ENCODE results near the gene MBTPS1. TPM values are rescaled to one million over a fixed set of nuclear protein-coding genes. Genes with fewer than 3 reads are reported as not detected.
A peak's percentile ranks its signal among the peaks of the same experiment; 100 is the strongest.

MBTPS1 gene
- total and polyA plus RNA-seq, 9 of the 15 experiments (the other 6 are each of a cell fraction or from before 2014, with no cell fraction given) = 2.8 to 57.6 (median 43.8) TPM

DNA sequence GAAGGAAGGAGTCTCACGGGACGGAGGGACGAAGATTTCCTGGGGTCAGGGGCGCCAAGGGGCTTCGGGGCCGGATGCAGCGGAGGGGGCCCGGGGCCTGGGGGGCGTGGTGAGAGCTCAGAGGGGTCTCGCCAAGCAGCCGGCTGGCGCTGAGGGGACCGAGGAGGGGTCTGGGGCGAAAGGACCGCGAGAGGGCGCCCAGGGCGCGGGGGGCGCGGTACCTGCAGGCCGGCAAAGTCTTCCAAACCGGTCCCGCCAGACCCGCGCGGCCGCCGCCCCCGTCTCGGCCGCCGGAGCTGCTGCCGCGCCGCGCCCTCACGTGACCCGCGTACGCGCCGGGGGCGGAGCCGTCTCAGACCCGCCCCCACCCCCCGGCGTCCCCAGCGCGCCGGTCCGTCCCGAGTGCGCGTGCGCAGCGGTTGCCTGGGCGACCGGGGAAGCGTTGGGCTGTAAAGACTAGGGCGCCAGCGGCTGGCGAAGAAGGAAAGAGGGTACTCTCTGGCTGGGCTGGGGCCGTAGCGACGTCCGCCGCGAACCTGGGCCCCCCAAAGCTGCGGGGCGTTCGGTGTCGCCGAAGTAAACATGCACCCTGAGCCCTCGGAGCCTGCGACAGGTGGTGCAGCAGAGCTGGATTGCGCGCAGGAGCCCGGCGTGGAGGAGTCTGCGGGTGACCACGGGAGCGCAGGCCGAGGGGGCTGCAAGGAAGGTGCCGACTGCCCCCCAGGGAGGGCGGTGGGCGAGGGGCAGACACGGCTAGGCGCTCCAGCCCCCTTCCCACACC lies 28.3 kb upstream of the MBTPS1 start, which contains the start of the genes DNAAF1 and HSDL1 (continued):
- TF ChIP-seq, protein P1, sequence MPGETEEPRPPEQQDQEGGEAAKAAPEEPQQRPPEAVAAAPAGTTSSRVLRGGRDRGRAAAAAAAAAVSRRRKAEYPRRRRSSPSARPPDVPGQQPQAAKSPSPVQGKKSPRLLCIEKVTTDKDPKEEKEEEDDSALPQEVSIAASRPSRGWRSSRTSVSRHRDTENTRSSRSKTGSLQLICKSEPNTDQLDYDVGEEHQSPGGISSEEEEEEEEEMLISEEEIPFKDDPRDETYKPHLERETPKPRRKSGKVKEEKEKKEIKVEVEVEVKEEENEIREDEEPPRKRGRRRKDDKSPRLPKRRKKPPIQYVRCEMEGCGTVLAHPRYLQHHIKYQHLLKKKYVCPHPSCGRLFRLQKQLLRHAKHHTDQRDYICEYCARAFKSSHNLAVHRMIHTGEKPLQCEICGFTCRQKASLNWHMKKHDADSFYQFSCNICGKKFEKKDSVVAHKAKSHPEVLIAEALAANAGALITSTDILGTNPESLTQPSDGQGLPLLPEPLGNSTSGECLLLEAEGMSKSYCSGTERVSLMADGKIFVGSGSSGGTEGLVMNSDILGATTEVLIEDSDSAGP (CRISPR knock-in tag; IDR thresholded peaks at IDR 0.05) = no peak
- TF ChIP-seq PRMT5 (CRISPR knock-in tag; IDR thresholded peaks at IDR 0.05) = no peak
- no peak for TF ChIP-seq MCM5 (IDR thresholded peaks at IDR 0.05; ENCODE audit: low read depth)
- peak; percentile 97 for TF ChIP-seq ZBTB7A (IDR thresholded peaks at IDR 0.05; ENCODE audit: borderline replicate concordance, control insufficient read depth, low read depth, low read length)
- TF ChIP-seq ZNF184 (CRISPR knock-in tag; IDR thresholded peaks at IDR 0.05) = no peak
- TF ChIP-seq ERF (CRISPR knock-in tag; IDR thresholded peaks at IDR 0.05) = 0 out of 2 replicates have a peak, but pooled peaks have one; percentile 6
- TF ChIP-seq CREM (IDR thresholded peaks at IDR 0.05; ENCODE audit: low read depth) = peak; percentile 75
- TF ChIP-seq PHB2 (IDR thresholded peaks at IDR 0.05; ENCODE audit: low read depth) = no peak
- TF ChIP-seq, protein P2, sequence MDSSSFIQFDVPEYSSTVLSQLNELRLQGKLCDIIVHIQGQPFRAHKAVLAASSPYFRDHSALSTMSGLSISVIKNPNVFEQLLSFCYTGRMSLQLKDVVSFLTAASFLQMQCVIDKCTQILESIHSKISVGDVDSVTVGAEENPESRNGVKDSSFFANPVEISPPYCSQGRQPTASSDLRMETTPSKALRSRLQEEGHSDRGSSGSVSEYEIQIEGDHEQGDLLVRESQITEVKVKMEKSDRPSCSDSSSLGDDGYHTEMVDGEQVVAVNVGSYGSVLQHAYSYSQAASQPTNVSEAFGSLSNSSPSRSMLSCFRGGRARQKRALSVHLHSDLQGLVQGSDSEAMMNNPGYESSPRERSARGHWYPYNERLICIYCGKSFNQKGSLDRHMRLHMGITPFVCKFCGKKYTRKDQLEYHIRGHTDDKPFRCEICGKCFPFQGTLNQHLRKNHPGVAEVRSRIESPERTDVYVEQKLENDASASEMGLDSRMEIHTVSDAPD (CRISPR knock-in tag; IDR thresholded peaks at IDR 0.05) = no peak
- no peak for TF ChIP-seq ADNP (tag; IDR thresholded peaks at IDR 0.05)
- TF ChIP-seq MAFF (IDR thresholded peaks at IDR 0.05; ENCODE audit: low read length) = no peak
- no peak for TF ChIP-seq TCF7 (IDR thresholded peaks at IDR 0.05; ENCODE audit: borderline replicate concordance)
- TF ChIP-seq BCL6 (CRISPR knock-in tag; IDR thresholded peaks at IDR 0.05) = no peak
- TF ChIP-seq RBM14 (IDR thresholded peaks at IDR 0.05; ENCODE audit: borderline replicate concordance, insufficient read depth, low read depth, low read length) = no peak
- TF ChIP-seq, protein P3, sequence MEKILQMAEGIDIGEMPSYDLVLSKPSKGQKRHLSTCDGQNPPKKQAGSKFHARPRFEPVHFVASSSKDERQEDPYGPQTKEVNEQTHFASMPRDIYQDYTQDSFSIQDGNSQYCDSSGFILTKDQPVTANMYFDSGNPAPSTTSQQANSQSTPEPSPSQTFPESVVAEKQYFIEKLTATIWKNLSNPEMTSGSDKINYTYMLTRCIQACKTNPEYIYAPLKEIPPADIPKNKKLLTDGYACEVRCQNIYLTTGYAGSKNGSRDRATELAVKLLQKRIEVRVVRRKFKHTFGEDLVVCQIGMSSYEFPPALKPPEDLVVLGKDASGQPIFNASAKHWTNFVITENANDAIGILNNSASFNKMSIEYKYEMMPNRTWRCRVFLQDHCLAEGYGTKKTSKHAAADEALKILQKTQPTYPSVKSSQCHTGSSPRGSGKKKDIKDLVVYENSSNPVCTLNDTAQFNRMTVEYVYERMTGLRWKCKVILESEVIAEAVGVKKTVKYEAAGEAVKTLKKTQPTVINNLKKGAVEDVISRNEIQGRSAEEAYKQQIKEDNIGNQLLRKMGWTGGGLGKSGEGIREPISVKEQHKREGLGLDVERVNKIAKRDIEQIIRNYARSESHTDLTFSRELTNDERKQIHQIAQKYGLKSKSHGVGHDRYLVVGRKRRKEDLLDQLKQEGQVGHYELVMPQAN (IDR thresholded peaks at IDR 0.05; ENCODE audit: borderline replicate concordance) = peak; percentile 98
- no peak for TF ChIP-seq ZFP1 (CRISPR knock-in tag; IDR thresholded peaks at IDR 0.05)
- TF ChIP-seq IRF2 (CRISPR knock-in tag; IDR thresholded peaks at IDR 0.05) = no peak
- TF ChIP-seq, protein P4, sequence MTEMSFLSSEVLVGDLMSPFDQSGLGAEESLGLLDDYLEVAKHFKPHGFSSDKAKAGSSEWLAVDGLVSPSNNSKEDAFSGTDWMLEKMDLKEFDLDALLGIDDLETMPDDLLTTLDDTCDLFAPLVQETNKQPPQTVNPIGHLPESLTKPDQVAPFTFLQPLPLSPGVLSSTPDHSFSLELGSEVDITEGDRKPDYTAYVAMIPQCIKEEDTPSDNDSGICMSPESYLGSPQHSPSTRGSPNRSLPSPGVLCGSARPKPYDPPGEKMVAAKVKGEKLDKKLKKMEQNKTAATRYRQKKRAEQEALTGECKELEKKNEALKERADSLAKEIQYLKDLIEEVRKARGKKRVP (CRISPR knock-in tag; IDR thresholded peaks at IDR 0.05) = no peak
- TF ChIP-seq, protein P5, sequence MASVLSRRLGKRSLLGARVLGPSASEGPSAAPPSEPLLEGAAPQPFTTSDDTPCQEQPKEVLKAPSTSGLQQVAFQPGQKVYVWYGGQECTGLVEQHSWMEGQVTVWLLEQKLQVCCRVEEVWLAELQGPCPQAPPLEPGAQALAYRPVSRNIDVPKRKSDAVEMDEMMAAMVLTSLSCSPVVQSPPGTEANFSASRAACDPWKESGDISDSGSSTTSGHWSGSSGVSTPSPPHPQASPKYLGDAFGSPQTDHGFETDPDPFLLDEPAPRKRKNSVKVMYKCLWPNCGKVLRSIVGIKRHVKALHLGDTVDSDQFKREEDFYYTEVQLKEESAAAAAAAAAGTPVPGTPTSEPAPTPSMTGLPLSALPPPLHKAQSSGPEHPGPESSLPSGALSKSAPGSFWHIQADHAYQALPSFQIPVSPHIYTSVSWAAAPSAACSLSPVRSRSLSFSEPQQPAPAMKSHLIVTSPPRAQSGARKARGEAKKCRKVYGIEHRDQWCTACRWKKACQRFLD (CRISPR knock-in tag; IDR thresholded peaks at IDR 0.05) = no peak
- TF ChIP-seq HNRNPLL (IDR thresholded peaks at IDR 0.05; ENCODE audit: low read depth, low read length, poor library complexity, severe bottlenecking) = peak; percentile 34
- no peak for TF ChIP-seq MEF2A (IDR thresholded peaks at IDR 0.05; ENCODE audit: control insufficient read depth, low read depth, low read length)
